Mesenchymal stem cell (in vitro differentiated cells and primary cell): ENCODE data around the gene KLHL14.

Source experiments
- DNase-seq: peaks from one replicate; pipeline ENCODE4 v3.0.0-alpha.2; 2013
- H2AFZ ChIP-seq: one replicate; pipeline ENCODE4 v1.6.1; 2013; ENCODE audit warnings: low read depth, mild to moderate bottlenecking, control low read depth, inconsistent platforms, low read length, moderate library complexity
- H2AK5ac ChIP-seq: 2 replicates; pipeline ENCODE4 v1.6.1; 2013; ENCODE audit warnings: low read length, moderate library complexity, mild to moderate bottlenecking, inconsistent platforms; ENCODE audit not compliant: severe bottlenecking
- H2BK120ac ChIP-seq: one replicate; pipeline ENCODE4 v1.6.1; 2013; ENCODE audit warnings: low read depth, mild to moderate bottlenecking, inconsistent platforms, low read length, moderate library complexity
- H2BK12ac ChIP-seq, 2 experiments: one replicate each; pipeline ENCODE4 v1.6.1; 2013; ENCODE audit warnings: inconsistent platforms in 2 of 2, low read length in 2 of 2, mild to moderate bottlenecking in 2 of 2, moderate library complexity in 2 of 2, control low read depth in 1 of 2
- H2BK15ac ChIP-seq: one replicate; pipeline ENCODE4 v1.6.1; 2013; ENCODE audit warnings: mild to moderate bottlenecking, low read depth, inconsistent platforms; ENCODE audit not compliant: poor library complexity, severe bottlenecking
- H2BK5ac ChIP-seq: 2 replicates; pipeline ENCODE4 v1.6.1; 2013; ENCODE audit warnings: low read depth, mild to moderate bottlenecking, low read length, control low read depth, inconsistent platforms; ENCODE audit not compliant: poor library complexity, severe bottlenecking
- H3K14ac ChIP-seq, 2 experiments: one replicate each; pipeline ENCODE4 v1.6.1; 2013; ENCODE audit warnings: inconsistent platforms in 2 of 2, low read length in 2 of 2, control low read depth in 1 of 2, mild to moderate bottlenecking in 1 of 2, moderate library complexity in 1 of 2
- H3K18ac ChIP-seq, 2 experiments: one replicate each; pipeline ENCODE4 v1.6.1; 2013; ENCODE audit warnings: inconsistent platforms in 2 of 2, low read length in 2 of 2, control low read depth in 1 of 2, low read depth in 1 of 2, mild to moderate bottlenecking in 1 of 2
- H3K23ac ChIP-seq, 2 experiments: one replicate each; pipeline ENCODE4 v1.6.1; 2013; ENCODE audit warnings: inconsistent platforms in 2 of 2, low read length in 2 of 2, mild to moderate bottlenecking in 2 of 2, moderate library complexity in 2 of 2, control low read depth in 1 of 2
- H3K27ac ChIP-seq: 2 replicates; pipeline ENCODE4 v1.5.1; 2013; ENCODE audit warnings: mild to moderate bottlenecking, moderate library complexity, low read length, control low read depth, inconsistent platforms; ENCODE audit not compliant: poor library complexity, severe bottlenecking
- H3K27me3 ChIP-seq, 2 experiments: 2 replicates each; pipeline versions ENCODE4 v1.6.1 to v1.7.0; 2013; ENCODE audit warnings: low read length in 2 of 2, mild to moderate bottlenecking in 2 of 2, moderate library complexity in 2 of 2, control low read depth in 1 of 2, inconsistent platforms in 1 of 2; ENCODE audit not compliant: control insufficient read depth in 1 of 2, insufficient read depth in 1 of 2
- H3K36me3 ChIP-seq, 2 experiments: 2 replicates each; pipeline versions ENCODE4 v1.6.1 to v1.7.0; 2013; ENCODE audit warnings: low read length in 2 of 2, control low read depth in 1 of 2, inconsistent platforms in 1 of 2, low read depth in 1 of 2, mild to moderate bottlenecking in 1 of 2; ENCODE audit not compliant: insufficient read depth in 2 of 2, control insufficient read depth in 1 of 2
- H3K4ac ChIP-seq, 2 experiments: one replicate each; pipeline ENCODE4 v1.6.1; 2013; ENCODE audit warnings: inconsistent platforms in 2 of 2, low read length in 2 of 2, mild to moderate bottlenecking in 2 of 2, moderate library complexity in 2 of 2, control low read depth in 1 of 2, low read depth in 1 of 2
- H3K4me1 ChIP-seq: 2 replicates; pipeline ENCODE4 v1.6.1; 2013; ENCODE audit warnings: low read depth, low read length, control low read depth; ENCODE audit not compliant: control insufficient read depth, insufficient read depth
- H3K4me2 ChIP-seq: 2 replicates; pipeline ENCODE4 v1.6.1; 2013; ENCODE audit warnings: low read length, mild to moderate bottlenecking, inconsistent platforms; ENCODE audit not compliant: poor library complexity, severe bottlenecking
- H3K4me3 ChIP-seq, 2 experiments: 2 replicates each; pipeline versions ENCODE4 v1.5.1 to v1.7.0; 2013; ENCODE audit warnings: low read length in 2 of 2, mild to moderate bottlenecking in 2 of 2, control low read depth in 1 of 2, low read depth in 1 of 2; ENCODE audit not compliant: insufficient read depth in 1 of 2
- H3K79me1 ChIP-seq: replicated peaks from 2 replicates; pipeline ENCODE4 v1.6.1; 2013; ENCODE audit warnings: mild to moderate bottlenecking, control low read depth, low read length, inconsistent platforms; ENCODE audit not compliant: poor library complexity, severe bottlenecking
- H3K9ac ChIP-seq: 2 replicates; pipeline ENCODE4 v1.7.0; 2013; ENCODE audit warnings: mild to moderate bottlenecking, low read length, moderate library complexity
- H3K9me3 ChIP-seq: 2 replicates; pipeline ENCODE4 v1.7.0; 2013; ENCODE audit warnings: mild to moderate bottlenecking, low read length; ENCODE audit not compliant: control insufficient read depth
- H4K8ac ChIP-seq: one replicate; pipeline ENCODE4 v1.6.1; 2013; ENCODE audit warnings: inconsistent platforms, mild to moderate bottlenecking, low read length, moderate library complexity
- H4K91ac ChIP-seq: one replicate; pipeline ENCODE4 v1.6.1; 2013; ENCODE audit warnings: mild to moderate bottlenecking, low read length, inconsistent platforms
- WGBS: methylation state at CpG from one replicate; pipeline ENCODE4 v1.1.7; 2013; ENCODE audit warnings: mixed read lengths; 5-methylcytosine and 5-hydroxymethylcytosine counted together

KLHL14 gene

GRCh38 chr18:32734442-32734841, 38.4 kb downstream of the KLHL14 start:
- Histone ChIP-seq H3K79me1 (no peaks in the 10 kb centered on the region), H3K4me3 (no peak overlapping the region), H3K23ac (no peak overlapping the region), H2AFZ (no peak overlapping the region), H3K4ac (no peak overlapping the region), H4K91ac (no peak overlapping the region), H3K4me2 (no peak overlapping the region), H3K18ac (no peak overlapping the region), H2BK15ac (no peak overlapping the region), H2BK12ac (no peak overlapping the region), H3K36me3 (no peaks in the 10 kb centered on the region), H3K27me3 (no peaks in the 10 kb centered on the region), H3K14ac (no peak overlapping the region), H2AK5ac (no peak overlapping the region), H3K9ac (no peak overlapping the region), H2BK5ac (no peak overlapping the region), H4K8ac (no peak overlapping the region), H3K9me3 (no peaks in the 10 kb centered on the region), H3K27ac (no peak overlapping the region), H2BK120ac (no peak overlapping the region), H3K4me1 (no peaks in the 10 kb centered on the region)
- DNase-seq = no peak
- WGBS = 100% methylated on average over 1 of the region's 2 CpGs

DNA sequence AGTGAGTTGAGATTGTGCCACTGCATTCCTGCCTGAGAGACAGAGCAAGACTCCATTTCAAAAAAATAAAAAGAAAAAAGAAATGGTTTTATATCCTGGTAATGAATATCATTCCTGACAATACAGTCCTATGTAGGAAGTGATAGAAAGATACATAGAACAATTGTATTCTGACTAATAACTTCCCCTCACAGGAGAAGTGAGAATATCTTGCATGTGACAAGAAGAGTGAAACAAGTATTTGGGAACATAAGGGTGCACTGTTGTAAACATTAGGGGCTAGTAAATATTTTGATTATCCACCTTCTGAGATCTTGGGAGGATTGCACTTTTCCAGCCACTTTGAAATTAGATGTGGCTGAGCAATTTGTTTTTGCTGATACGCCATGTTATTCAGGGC, 40.7 kb downstream of the KLHL14 start:
- no peak overlapping the region for H3K4me2 ChIP-seq
- H3K9me3 ChIP-seq = no peaks in the 10 kb centered on the region
- no peak overlapping the region for H3K9ac ChIP-seq
- H3K36me3 ChIP-seq = no peaks in the 10 kb centered on the region
- DNase-seq = no peak
- H3K14ac ChIP-seq = no peak overlapping the region
- no peak overlapping the region for H3K23ac ChIP-seq
- no peak overlapping the region for H2AFZ ChIP-seq
- H2AK5ac ChIP-seq = no peak overlapping the region
- no peak overlapping the region for H3K4me3 ChIP-seq
- H3K27ac ChIP-seq = no peak overlapping the region
- no peaks in the 10 kb centered on the region for H3K27me3 ChIP-seq
- H3K4me1 ChIP-seq = no peaks in the 10 kb centered on the region
- no peak overlapping the region for H3K18ac ChIP-seq
- H2BK12ac ChIP-seq = no peak overlapping the region
- H2BK5ac ChIP-seq = no peak overlapping the region
- H4K8ac ChIP-seq = no peak overlapping the region
- no peak overlapping the region for H2BK120ac ChIP-seq
- H3K79me1 ChIP-seq = no peaks in the 10 kb centered on the region
- H2BK15ac ChIP-seq = no peak overlapping the region
- H4K91ac ChIP-seq = no peak overlapping the region
- H3K4ac ChIP-seq = no peak overlapping the region
- 100% methylated on average over 1 of the region's 1 CpG for WGBS

DNA sequence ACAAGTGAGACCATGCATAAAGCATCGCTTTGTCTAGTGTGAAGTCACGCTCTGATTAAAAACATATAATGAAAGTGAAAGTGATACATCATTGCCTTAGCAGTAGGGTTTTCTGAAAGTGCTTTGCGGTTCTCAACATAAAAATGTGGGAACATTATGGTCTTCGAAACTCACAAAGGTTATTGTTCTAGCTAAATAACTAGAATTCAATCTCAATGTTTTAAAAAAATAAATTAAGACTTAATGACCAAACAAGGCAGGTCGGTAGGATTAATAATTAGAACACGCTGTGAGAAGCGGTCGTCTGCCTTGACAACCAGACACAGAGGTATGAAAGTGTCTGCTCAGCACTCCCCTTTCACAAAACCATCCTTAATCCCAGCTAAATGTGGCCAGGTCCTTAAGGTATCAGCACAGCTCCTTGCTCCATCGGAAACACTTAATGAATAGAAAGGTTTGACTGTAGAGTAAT, 42.2 kb downstream of the KLHL14 start:
- no peak overlapping the region for H4K91ac ChIP-seq
- no peak overlapping the region for H3K23ac ChIP-seq
- H3K9me3 ChIP-seq = no peaks in the 10 kb centered on the region
- no peak overlapping the region for H4K8ac ChIP-seq
- H3K4me3 ChIP-seq = peak overlapping the region in 1 of 2 experiments; percentile 80
- DNase-seq = peak; percentile 18
- H3K4ac ChIP-seq = no peak overlapping the region
- H2AK5ac ChIP-seq = no peak overlapping the region
- WGBS = 95% methylated on average over 6 of the region's 9 CpGs
- no peak overlapping the region for H2BK12ac ChIP-seq
- no peaks in the 10 kb centered on the region for H3K79me1 ChIP-seq
- H2AFZ ChIP-seq = no peak overlapping the region
- peak overlapping the region; percentile 33 for H3K4me2 ChIP-seq
- no peaks in the 10 kb centered on the region for H3K4me1 ChIP-seq
- H3K18ac ChIP-seq = no peak overlapping the region
- H3K27me3 ChIP-seq = no peaks in the 10 kb centered on the region
- H2BK120ac ChIP-seq = no peak overlapping the region
- H3K36me3 ChIP-seq = no peaks in the 10 kb centered on the region
- no peak overlapping the region for H2BK5ac ChIP-seq
- no peak overlapping the region for H3K14ac ChIP-seq
- H2BK15ac ChIP-seq = no peak overlapping the region
- H3K27ac ChIP-seq = peak overlapping the region; percentile 22
- H3K9ac ChIP-seq = peak overlapping the region; percentile 89

DNA sequence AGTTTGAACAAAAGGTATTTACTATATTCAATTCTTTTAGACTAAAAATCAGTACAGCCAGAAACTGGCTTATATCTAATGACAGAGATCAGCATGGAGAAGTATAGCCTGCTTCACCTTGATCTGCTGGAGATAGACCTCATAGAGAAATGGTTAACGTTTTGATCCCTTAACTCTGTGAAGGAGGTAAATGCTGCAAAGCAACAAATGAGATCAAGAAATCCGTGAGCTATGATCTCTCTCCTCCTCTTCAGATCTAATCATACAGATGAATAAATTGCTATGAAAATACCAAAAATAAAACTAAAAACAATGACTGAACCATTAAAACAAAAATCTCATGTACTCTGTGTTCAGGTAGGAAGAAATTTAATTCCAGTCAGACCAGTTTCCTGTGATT, 42.8 kb downstream of the KLHL14 start:
- Histone ChIP-seq H3K4ac (no peak overlapping the region), H3K27me3 (no peaks in the 10 kb centered on the region), H3K36me3 (no peaks in the 10 kb centered on the region), H2AK5ac (no peak overlapping the region), H4K8ac (no peak overlapping the region), H4K91ac (no peak overlapping the region), H3K4me1 (no peaks in the 10 kb centered on the region), H3K9ac (peak overlapping the region; percentile 89), H3K27ac (no peak overlapping the region), H2BK15ac (no peak overlapping the region), H2BK12ac (no peak overlapping the region), H2BK120ac (no peak overlapping the region), H3K4me2 (no peak overlapping the region), H2BK5ac (no peak overlapping the region), H3K9me3 (no peaks in the 10 kb centered on the region), H3K23ac (no peak overlapping the region), H3K79me1 (no peaks in the 10 kb centered on the region), H2AFZ (no peak overlapping the region), H3K18ac (no peak overlapping the region), H3K14ac (no peak overlapping the region), H3K4me3 (peak overlapping the region in 1 of 2 experiments; percentile 80)
- DNase-seq = no peak
- 83% methylated on average over 1 of the region's 2 CpGs for WGBS
